ENCODE measurements around the gene GUF1. TPM values are rescaled to one million over a fixed set of nuclear protein-coding genes. Genes with fewer than 3 reads are reported as not detected.

GUF1 gene
- total RNA-seq, 2 experiments from 2014 or later, result 33.6 to 40.0 TPM

- TF ChIP-seq CTCF (IDR thresholded peaks at IDR 0.05), result no peak
- Mint-ChIP-seq H3K27me3 (peaks cover 7% of the 10 kb centered on the region), H3K27ac (no peak overlapping the region), H3K9me3 (peaks cover 5% of the 10 kb centered on the region), H3K36me3 (ENCODE audit: low read depth) (no peaks in the 10 kb centered on the region), H3K4me3 (no peak overlapping the region), H3K4me1 (ENCODE audit: low read depth) (no peaks in the 10 kb centered on the region)
- intact Hi-C loops (cut with micrococcal nuclease), result no loop called here
- no peak for DNase-seq
- CTCF ChIA-PET, result no interaction called here
- ATAC-seq, result no peak
- POLR2A ChIA-PET, result no interaction called here
These were observed 40.1 kb upstream of the GUF1 start for GRCh38 chr4:44638091-44638490.

- ATAC-seq (no peak), DNase-seq (no peak)
- CTCF ChIA-PET, result no interaction called here
- no peak overlapping the region for H3K4me3 Mint-ChIP-seq
- peaks cover 2% of the 10 kb centered on the region for H3K27me3 Mint-ChIP-seq
- no peak overlapping the region for H3K27ac Mint-ChIP-seq
- peaks cover 13% of the 10 kb centered on the region for H3K9me3 Mint-ChIP-seq
- no peaks in the 10 kb centered on the region for H3K4me1 Mint-ChIP-seq (ENCODE audit: low read depth)
- no peak for TF ChIP-seq CTCF (IDR thresholded peaks at IDR 0.05)
- POLR2A ChIA-PET, result no interaction called here
- intact Hi-C loops (cut with micrococcal nuclease), result no loop called here
- no peaks in the 10 kb centered on the region for H3K36me3 Mint-ChIP-seq (ENCODE audit: low read depth)
These were observed 32.1 kb upstream of the GUF1 start for GRCh38 chr4:44646151-44646550.

GRCh38 chr4:44651425-44651824 is 26.8 kb upstream of the GUF1 start, which contains the start of gene YIPF7:
Gene YIPF7 (minus strand): TSS chr4:44651625. CDS start chr4:44650100, 1,525 bp downstream.
- ATAC-seq, result no peak
- ChIA-PET POLR2A (no interaction called here), CTCF (no interaction called here)
- intact Hi-C loops (cut with micrococcal nuclease), result no loop called here
- Mint-ChIP-seq H3K27ac (no peak within 1 kb of the TSS), H3K27me3 (peaks cover 7% of the 10 kb centered on the region), H3K36me3 (ENCODE audit: low read depth) (no peaks in the 10 kb centered on the region), H3K4me1 (ENCODE audit: low read depth) (no peaks in the 10 kb centered on the region), H3K9me3 (no peaks in the 10 kb centered on the region), H3K4me3 (no peak within 1 kb of the TSS)
- no peak for TF ChIP-seq CTCF (IDR thresholded peaks at IDR 0.05)
- DNase-seq, result no peak

GRCh38 chr4:44652002-44652401 is 26.2 kb upstream of the GUF1 start:
- ATAC-seq, result no peak
- no peak overlapping the region for H3K4me3 Mint-ChIP-seq
- no peak for TF ChIP-seq CTCF (IDR thresholded peaks at IDR 0.05)
- no peaks in the 10 kb centered on the region for H3K4me1 Mint-ChIP-seq (ENCODE audit: low read depth)
- no peaks in the 10 kb centered on the region for H3K36me3 Mint-ChIP-seq (ENCODE audit: low read depth)
- H3K9me3 Mint-ChIP-seq, result no peaks in the 10 kb centered on the region
- POLR2A ChIA-PET, result no interaction called here
- H3K27me3 Mint-ChIP-seq, result peaks cover 7% of the 10 kb centered on the region
- DNase-seq, result no peak
- intact Hi-C loops (cut with micrococcal nuclease), result no loop called here
- CTCF ChIA-PET, result no interaction called here
- no peak overlapping the region for H3K27ac Mint-ChIP-seq

GRCh38 chr4:44660396-44660795 is 17.8 kb upstream of the GUF1 start:
- no peak for ATAC-seq
- no peak for TF ChIP-seq CTCF (IDR thresholded peaks at IDR 0.05)
- Mint-ChIP-seq H3K4me1 (ENCODE audit: low read depth) (no peaks in the 10 kb centered on the region), H3K27ac (no peak overlapping the region), H3K4me3 (no peak overlapping the region), H3K9me3 (no peaks in the 10 kb centered on the region), H3K27me3 (peaks cover 3% of the 10 kb centered on the region), H3K36me3 (ENCODE audit: low read depth) (no peaks in the 10 kb centered on the region)
- ChIA-PET CTCF (no interaction called here), POLR2A (no interaction called here)
- intact Hi-C loops (cut with micrococcal nuclease), result no loop called here
- no peak for DNase-seq
